SH-SY5Y (cell line): ENCODE results near the gene GLI3.

Source experiments
- GATA2 ChIP-seq: IDR thresholded peaks from 2 replicates; pipeline ENCODE4 v1.6.1; 2011; ENCODE audit warnings: mild to moderate bottlenecking, low read depth, low read length
- GATA3 ChIP-seq: IDR thresholded peaks from 2 replicates; pipeline ENCODE4 v1.6.1; 2011; ENCODE audit warnings: low read depth, mild to moderate bottlenecking, low read length, moderate library complexity

GLI3 gene

DNA sequence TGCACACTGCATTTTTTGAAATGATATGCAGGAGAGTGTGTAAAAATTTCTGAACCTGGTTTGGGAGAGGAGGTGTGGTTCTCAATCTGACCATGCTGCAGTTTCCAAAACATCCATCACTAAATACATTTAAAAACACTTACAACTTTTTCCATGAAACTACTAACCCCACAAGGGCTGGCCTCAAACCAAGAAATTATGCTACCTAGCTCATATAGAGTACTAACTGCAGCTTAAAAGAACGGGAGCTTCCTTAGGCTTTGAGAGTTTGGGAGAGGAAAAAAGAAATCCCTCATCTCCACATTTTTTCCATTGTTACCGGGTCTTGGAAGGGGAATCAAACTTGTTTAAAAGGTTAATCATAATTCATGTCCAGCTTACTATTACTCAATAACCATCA is 214.2 kb downstream of the GLI3 start:
- TF ChIP-seq GATA2: no peak
- no peak for TF ChIP-seq GATA3

DNA sequence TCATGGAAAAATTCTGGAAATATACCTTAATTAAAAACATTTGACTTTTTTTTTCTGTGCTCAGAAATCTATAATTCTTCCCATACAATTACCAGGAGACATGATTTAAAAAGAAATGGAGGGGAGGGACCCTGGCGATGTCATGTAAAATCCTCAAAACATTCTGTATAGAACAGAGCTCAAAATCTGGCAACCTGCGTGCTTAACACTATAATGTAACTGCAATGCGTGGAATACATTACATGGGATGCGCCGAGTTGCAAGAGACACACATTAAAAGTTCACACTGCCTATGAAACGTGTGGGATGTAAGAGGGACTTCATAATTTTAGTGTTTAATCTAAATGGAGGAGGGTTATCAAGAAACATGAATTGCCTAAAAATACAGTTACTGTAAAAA is 215.0 kb downstream of the GLI3 start:
- TF ChIP-seq GATA2 (no peak), GATA3 (no peak)

DNA sequence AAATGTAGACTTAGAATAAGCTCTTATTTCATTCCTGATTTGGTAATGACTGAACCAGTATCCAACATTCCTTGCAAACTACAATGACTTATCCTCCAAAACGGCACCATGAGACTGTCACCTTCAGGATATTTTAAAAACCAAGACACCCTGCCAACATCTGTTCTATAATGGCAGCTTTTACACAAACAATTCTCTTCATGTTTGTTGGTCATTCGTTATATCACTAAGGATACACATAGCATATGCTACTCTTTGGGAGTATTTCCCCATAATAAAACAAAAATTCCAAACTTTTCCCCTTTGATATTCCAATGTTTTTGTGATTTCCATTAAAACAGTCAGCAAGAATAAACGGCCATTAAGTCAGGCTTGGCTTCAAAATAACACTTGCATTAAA is 215.4 kb downstream of the GLI3 start:
- TF ChIP-seq GATA3 (no peak), GATA2 (no peak)

DNA sequence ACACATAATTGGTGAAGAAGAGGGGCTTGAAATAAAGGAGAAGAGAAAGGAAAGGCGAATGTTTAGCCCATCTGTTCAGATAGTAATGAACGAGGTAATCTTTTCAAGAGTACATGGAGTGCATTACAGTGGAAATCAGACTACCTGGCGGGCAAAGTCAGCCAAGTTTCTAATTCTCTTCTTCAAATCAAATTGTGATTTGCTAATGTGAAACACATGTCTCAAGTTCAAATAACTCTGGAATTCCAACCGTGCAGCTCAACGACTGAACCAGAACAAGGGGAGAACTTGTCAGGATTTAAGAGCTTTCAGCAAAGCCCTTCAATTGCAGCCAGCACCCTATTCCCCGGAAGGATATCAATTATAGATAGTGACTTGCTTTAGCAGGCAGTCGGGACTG is 216.9 kb downstream of the GLI3 start:
- no peak for TF ChIP-seq GATA3
- no peak for TF ChIP-seq GATA2

DNA sequence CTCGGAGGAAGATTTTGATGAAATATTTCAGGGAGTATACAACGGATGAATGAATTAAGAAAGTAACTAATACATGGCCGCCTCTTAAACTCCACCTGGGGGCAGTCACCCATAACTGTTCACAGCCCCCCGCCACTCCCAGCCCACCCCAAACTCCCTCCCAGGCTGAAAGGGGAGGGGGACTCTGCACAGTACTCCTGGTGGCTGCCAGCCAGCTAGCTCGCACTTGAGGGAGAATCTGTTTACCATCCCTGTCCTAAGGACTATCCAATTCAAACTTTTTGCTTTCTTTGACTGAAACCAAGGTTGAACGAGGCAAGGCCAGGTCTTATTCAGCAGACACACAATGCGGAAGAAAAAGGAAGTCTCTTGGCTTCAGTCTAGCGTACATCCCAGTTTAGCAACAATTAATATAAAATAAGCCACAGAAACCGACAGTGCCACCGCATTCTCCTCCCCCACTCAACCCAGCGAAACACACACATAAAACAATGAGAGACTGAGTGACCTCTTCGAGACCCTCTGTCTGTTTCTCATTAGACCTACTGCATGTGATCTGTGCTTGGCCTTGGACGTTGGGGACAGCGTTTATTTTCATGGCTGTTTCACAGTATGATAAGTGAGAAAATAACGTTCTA is 219.5 kb downstream of the GLI3 start:
- TF ChIP-seq GATA3 (no peak), GATA2 (no peak)

DNA sequence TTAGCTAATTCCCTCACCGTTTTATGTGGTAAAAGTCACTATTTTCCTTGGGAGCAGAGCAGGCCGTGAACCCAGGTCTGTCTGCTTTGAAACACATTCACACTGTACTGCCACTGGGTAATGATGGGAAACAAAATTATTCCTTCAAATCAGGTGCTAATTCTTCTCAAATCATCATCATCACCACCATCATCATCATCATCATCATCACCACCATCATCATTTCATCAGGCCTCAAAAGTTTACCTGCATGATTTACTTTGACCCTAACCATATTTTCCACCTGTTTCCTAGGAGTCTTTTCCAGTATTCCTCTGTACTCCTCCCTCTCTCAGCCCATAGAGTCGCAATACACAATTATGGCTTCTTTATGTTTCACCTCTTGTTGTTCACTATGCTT is 220.5 kb downstream of the GLI3 start:
- no peak for TF ChIP-seq GATA3
- no peak for TF ChIP-seq GATA2

DNA sequence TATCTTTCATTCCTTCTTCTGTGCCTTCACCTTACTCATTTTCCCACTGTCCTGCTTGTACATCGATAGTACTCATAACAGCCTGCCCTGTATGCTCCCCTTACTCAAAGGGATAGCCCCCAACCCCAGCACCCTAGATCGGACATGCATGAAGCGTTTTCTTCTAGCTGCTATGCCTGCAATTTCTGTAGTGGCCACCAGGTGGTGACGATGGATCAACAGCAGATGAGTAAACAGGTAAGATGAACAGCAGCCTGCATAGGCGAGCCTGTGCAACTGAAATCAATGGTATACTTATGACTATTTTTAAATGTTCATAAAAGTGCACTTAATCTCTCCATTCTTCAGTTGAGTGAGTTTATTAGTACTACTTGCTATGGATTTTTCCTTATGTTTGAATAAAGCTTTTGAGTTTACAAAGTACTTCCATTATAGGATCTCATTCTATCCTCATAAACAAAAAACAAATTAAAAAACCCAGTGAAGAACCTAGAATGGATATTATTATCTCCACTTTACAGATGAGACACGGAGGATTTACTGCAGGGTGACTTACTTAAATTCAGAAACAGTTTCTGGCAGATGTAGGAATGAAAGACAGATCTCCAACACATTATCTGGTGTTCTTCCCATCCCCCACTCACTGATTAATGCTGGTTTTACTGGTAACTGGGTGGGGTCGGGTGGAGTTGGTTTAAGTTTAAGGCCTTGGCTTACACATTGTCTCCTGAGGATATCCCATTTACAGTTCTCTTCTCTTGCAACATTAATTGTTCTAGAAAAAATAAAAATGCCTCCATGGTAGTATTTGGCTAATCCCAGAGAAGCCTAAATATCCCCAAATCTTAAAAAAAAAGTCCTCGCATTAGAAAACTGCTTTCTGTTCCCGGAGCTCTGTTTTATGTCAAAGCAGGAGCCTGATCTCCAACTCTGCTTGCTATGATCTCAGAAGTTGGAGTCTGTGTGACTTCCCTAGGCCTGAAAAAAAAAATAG is 222.1 kb downstream of the GLI3 start:
- TF ChIP-seq GATA2 (no peak), GATA3 (no peak)

DNA sequence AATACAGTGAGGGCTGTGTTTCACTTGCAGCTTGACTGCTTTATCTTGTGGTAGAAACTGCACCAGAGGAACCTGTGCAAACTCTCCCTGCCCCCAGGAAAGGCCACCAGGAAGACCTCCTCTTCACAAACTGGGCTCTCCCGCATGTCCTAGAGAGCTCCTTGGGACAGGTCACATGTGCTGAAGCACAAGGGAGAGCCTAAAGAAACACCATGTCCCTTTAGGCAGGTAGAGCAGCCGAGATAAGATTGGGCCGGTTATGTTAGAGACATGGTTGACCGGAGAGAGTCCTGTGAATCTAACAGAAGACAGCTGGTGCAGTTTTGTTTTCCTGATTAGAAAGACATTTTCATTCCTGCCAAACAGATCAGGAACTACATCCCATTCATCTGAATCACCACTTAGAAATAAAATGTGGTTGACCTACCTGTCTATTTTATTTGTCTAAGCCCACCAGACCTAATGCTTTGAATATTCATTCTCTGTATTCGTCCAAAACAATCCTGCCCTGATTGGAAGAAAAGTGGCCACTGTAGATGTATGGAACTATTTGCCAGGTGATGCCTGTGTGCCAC is 224.1 kb downstream of the GLI3 start:
- TF ChIP-seq GATA2 (no peak), GATA3 (no peak)

DNA sequence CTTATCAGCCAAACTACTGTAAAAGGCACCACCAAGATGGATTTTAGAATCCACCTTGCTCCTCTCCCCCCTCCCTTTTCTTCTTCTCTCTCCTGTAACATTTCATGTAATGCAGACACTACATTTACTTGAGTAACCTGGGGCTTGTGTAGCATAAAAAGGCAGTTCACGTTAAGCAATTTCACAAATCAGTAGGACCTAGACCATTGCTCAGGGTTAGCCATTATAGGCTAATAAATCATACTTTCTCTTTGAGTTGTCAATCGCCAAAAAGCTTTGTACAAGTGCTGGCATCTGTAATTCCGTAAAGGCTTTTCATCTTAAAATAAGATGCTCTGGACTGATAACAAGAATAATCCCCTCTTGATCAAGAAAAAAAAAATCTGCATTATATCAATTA is 224.7 kb downstream of the GLI3 start:
- no peak for TF ChIP-seq GATA3
- no peak for TF ChIP-seq GATA2

DNA sequence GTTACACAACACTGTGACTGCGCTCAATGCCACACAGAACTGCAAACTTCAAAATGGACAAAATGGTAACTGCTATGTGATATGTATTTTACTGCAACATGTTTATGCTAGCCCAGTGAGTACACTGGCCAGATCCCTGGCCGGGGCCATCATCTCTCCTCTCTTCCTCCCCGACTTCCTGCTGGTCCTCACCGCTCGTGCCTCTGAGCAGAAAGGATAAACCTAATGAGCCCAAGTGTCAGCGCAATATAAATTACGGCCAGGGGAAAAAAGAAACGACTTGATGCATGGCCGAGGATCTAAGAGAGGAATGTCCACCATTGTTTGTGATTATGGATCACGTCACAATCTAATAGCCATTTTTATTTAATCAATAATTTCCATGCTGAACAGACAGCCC is 225.2 kb downstream of the GLI3 start:
- TF ChIP-seq GATA3 (no peak), GATA2 (no peak)

DNA sequence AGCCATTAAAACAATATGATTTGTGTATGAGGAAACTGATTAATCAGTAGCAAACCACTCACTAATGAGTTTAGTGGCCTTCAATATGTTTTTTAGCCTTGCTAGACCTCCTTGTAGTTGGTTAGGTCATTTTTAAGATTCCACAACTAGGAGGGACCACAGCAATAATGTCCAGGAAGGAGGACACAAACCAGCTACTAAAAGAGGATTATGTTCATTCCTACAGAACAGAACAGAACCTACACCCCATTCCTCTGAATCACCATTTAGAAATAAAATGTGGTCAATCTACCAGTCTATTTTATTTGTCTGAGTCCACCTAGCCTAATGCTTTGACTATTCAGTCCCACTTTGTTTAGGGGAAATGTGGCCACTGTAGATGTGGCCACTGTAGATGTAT is 226.3 kb downstream of the GLI3 start:
- TF ChIP-seq GATA3 (no peak), GATA2 (no peak)

DNA sequence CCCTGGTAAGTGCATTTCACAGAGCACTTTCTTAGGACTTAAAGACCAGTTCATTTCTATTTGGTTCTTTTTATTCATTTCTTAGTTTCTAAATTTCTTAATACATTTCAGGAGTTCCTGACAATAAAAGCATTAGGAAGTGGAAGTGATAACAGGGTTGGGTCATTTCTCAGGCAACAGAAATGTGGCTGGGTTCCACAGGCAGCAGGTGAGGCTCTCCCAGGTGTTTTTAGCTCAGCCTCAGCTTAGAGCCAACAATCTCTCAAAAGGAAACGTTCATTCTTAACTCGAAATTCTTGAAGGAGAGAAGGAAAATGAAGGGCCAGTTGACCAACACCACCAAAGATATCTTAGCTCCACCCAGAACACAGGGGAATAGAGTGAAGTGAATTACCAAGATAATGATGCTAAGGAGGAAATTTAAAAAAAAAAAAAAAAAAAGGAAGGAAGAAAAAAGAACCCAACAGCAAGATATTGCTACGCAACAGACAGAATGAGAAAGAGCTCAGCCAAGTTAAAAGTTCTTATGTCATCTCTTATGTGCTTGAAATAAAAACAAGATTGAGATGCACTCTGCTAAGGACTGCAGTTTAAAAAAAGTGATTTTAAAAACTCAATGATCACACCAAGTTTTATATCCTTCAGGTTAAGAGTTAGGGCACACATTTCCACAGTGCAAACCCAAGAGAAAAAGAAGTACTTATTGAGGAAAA is 230.1 kb downstream of the GLI3 start:
- no peak for TF ChIP-seq GATA3
- TF ChIP-seq GATA2: no peak

DNA sequence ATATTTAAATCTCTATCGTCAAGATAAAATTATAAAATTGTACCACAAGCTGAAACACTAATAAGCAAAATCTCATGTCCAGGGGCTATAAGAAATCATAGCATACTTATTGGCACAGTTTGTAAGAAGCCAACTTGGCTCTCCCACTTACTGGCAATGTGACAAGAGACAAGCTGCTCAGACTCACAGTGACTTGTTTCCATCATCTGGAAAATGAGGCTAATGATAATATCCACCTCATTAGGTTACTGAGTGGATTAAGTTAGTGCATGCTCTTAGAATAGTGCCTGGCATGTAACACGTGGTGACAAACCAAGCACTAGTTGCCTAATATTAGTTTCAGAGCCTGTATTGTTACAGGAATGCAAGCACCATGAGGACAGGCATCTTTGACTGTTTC is 234.4 kb downstream of the GLI3 start:
- TF ChIP-seq GATA2: no peak
- no peak for TF ChIP-seq GATA3

DNA sequence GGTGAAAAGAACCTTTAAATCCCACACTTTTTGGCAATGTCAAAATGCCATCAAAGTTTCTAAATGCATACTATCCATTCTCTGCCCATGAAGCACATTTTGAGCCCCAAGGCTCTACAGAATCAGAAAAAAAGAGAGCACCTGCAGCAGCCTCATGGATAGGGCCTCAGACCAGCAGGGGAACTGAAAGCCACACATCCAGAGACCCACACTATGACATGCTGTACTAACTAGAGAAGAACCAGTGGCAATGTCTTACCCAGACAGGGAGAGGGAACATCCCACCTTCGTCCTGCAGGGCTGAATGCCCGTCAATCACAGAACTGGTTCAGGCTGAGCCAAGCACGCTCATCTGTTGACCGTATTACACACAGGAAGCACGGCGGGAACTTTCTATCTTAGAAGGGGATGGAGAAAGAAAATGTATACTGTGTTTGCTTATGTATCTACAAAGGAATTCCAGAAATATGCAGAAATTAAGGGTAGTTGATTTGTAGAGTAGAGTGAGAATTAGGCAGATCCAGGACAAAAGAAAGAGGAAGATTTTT is 237.2 kb downstream of the GLI3 start:
- no peak for TF ChIP-seq GATA3
- TF ChIP-seq GATA2: no peak
